ENCODE measurements around the gene RIN2. TPM values are rescaled to one million over a fixed set of nuclear protein-coding genes. Genes with fewer than 3 reads are reported as not detected.

RIN2 gene
- total RNA-seq, 1 experiment from 2014 or later = 1.0 TPM

DNA sequence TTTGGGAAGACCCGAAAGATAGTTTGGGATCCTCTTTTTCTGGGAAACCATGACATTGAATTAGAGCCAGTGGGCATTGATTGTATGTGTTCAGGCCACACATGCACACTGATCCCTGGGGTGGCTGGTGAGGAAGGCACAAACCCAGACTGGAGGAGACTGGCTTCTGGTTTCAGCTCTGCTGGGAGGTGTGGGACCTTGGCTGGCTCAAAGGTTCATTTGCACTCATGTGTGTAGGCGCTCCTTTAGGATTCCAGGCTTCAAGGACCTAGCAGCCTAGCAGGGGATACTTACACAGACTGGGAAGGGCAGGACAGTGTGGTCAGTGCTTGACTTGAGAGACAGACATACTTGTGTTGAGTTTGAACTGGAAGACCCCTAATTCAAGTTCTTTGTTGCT lies 7.2 kb downstream of the RIN2 start:
- Histone ChIP-seq H2BK20ac (ENCODE audit: low read depth, low read length, poor library complexity, severe bottlenecking) (no peak overlapping the region), H3K27ac (ENCODE audit: insufficient read length, low read depth, low read length) (no peak overlapping the region), H2BK12ac (ENCODE audit: insufficient read length, low read depth, low read length) (no peak overlapping the region), H3K4ac (ENCODE audit: low read depth, low read length) (no peak overlapping the region), H3K14ac (ENCODE audit: insufficient read depth, low read length) (no peak overlapping the region; the same call in 1 of the 2 replicates), H2AK5ac (ENCODE audit: insufficient read length, low read length) (no peak overlapping the region), H2BK5ac (ENCODE audit: insufficient read length, low read length) (no peak overlapping the region), H3K79me2 (ENCODE audit: insufficient read depth, low read length) (no peaks in the 10 kb centered on the region), H3K4me1 (ENCODE audit: insufficient read depth, low read length) (no peaks in the 10 kb centered on the region; the same call in 1 of the 2 replicates), H2BK120ac (ENCODE audit: low read depth, low read length, poor library complexity, severe bottlenecking) (no peak overlapping the region), H3K79me1 (ENCODE audit: insufficient read depth, low read depth, low read length, poor library complexity, severe bottlenecking) (no peaks in the 10 kb centered on the region), H3K9me3 (ENCODE audit: control insufficient read depth, low read depth, low read length) (no peaks in the 10 kb centered on the region), H4K91ac (ENCODE audit: insufficient read length, low read depth, low read length) (no peak overlapping the region), H3K9ac (ENCODE audit: extremely low read depth, insufficient read length, low read length) (no peak overlapping the region), H4K20me1 (ENCODE audit: control insufficient read depth, insufficient read depth, insufficient read length) (no peaks in the 10 kb centered on the region), H4K5ac (ENCODE audit: insufficient read length, low read depth, low read length) (no peak overlapping the region), H3K27me3 (ENCODE audit: insufficient read depth, low read length) (no peaks in the 10 kb centered on the region), H3K4me2 (ENCODE audit: insufficient read depth, insufficient read length, low read length) (no peak overlapping the region), H3T11ph (ENCODE audit: low read length) (no peak overlapping the region), H3K23ac (ENCODE audit: insufficient read length, low read depth, low read length) (no peak overlapping the region), H3K18ac (ENCODE audit: insufficient read length, low read depth, low read length) (no peak overlapping the region), H3K23me2 (ENCODE audit: insufficient read length, low read depth, low read length, poor library complexity, severe bottlenecking) (no peaks in the 10 kb centered on the region), H2BK15ac (ENCODE audit: low read depth, low read length) (no peak overlapping the region), H3K56ac (ENCODE audit: insufficient read length, low read depth, low read length) (no peak overlapping the region), H2AFZ (ENCODE audit: low read length) (no peak overlapping the region), H4K8ac (replicated peaks; ENCODE audit: insufficient read length, low read depth, low read length) (no peak overlapping the region)
- Mint-ChIP-seq H3K4me1 (peaks cover 4 to 9% of the 10 kb centered on the region in 2 experiments), H3K27me3 (ENCODE audit: low read depth) (peaks cover 17% of the 10 kb centered on the region), H3K4me3 (no peak overlapping the region), H3K27ac (no peak overlapping the region), H3K9me3 (no peaks in the 10 kb centered on the region; a peak in 1 of 5 replicates), H3K36me3 (ENCODE audit: insufficient read depth in 1 of 3, low read depth in 3 of 3) (no peaks in the 10 kb centered on the region; a peak in 1 of 7 replicates)
- DNase-seq = no peak
- TF ChIP-seq, protein P1, sequence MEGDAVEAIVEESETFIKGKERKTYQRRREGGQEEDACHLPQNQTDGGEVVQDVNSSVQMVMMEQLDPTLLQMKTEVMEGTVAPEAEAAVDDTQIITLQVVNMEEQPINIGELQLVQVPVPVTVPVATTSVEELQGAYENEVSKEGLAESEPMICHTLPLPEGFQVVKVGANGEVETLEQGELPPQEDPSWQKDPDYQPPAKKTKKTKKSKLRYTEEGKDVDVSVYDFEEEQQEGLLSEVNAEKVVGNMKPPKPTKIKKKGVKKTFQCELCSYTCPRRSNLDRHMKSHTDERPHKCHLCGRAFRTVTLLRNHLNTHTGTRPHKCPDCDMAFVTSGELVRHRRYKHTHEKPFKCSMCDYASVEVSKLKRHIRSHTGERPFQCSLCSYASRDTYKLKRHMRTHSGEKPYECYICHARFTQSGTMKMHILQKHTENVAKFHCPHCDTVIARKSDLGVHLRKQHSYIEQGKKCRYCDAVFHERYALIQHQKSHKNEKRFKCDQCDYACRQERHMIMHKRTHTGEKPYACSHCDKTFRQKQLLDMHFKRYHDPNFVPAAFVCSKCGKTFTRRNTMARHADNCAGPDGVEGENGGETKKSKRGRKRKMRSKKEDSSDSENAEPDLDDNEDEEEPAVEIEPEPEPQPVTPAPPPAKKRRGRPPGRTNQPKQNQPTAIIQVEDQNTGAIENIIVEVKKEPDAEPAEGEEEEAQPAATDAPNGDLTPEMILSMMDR (conservative IDR thresholded peaks at IDR 0.05) = no peak
- WGBS (ENCODE audit: extremely low coverage, insufficient read length, low lambda C conversion rate) = no CpG with 5 or more reads among the region's 2 CpGs

Data from H9 (cell line).